GM12891 (cell line): ENCODE measurements around the gene DOK1.

ENCODE experiments used
- PAX5 ChIP-seq: IDR thresholded peaks from 2 replicates; pipeline ENCODE4 v1.6.1; 2011; ENCODE audit warnings: low read length, moderate library complexity, mild to moderate bottlenecking; ENCODE audit not compliant: insufficient read depth, severe bottlenecking
- POLR2A ChIP-seq: IDR thresholded peaks from 2 replicates; pipeline ENCODE4 v1.6.1; 2011; ENCODE audit warnings: low read depth, low read length, control low read depth
- POLR2AphosphoS5 ChIP-seq: IDR thresholded peaks from 2 replicates; pipeline ENCODE4 v1.6.1; 2011; ENCODE audit warnings: low read depth, low read length, control low read depth
- SPI1 ChIP-seq: IDR thresholded peaks from 2 replicates; pipeline ENCODE4 v1.6.1; 2011; ENCODE audit warnings: low read depth, low read length, control low read depth
- TAF1 ChIP-seq: IDR thresholded peaks from 2 replicates; pipeline ENCODE4 v1.6.1; 2011; ENCODE audit warnings: low read depth, low read length, control low read depth

- no peak for TF ChIP-seq POLR2A
- TF ChIP-seq PAX5 = no peak
- TF ChIP-seq POLR2AphosphoS5 = no peak
- TF ChIP-seq TAF1 = no peak
- no peak for TF ChIP-seq SPI1
Measured at GRCh38 chr2:74572178-74572925, 17.8 kb downstream of the DOK1 start.
